Measurements from ENCODE around the gene NDUFS8. TPM values are rescaled to one million over a fixed set of nuclear protein-coding genes. Genes with fewer than 3 reads are reported as not detected.

The NDUFS8 gene
- total RNA-seq, 4 donors from 2014 or later = 136 to 206 (median 159) TPM

DNA sequence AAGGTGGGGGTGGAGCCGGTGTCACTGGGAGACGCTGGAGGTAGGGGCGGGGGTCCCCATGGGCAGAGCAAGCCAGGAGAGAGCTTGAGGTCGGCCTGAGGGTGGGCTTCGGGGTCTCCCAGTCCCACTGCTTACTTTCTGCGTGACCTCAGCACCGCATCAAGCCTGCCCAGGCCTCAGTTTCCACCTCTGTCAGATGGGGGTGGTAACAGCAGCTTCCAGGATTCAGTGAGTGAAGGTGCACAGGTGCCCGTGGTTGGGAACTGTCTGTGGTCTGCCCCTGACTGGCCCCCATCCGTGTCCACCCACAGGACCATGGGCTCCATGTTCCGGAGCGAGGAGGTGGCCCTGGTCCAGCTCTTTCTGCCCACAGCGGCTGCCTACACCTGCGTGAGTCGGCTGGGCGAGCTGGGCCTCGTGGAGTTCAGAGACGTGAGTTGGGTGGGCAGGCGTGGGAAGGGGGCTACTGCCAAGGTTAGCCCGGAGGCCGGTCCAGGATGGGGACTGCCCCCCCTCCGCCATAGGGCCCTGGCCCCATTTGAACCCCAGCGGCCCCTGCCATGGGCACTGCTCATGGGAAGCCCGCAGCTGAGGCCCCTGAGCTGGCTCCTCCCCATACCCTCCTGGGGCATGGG, 10.6 kb downstream of the NDUFS8 start:
- no peak for DNase-seq (ENCODE audit: low spot score in 2 of 2)
- no peak overlapping the region for H3K4me3 ChIP-seq (ENCODE audit: low read depth, poor library complexity, severe bottlenecking)
- 75 to 82% methylated on average over 14 to 22 of the region's 23 CpGs for WGBS, 2 donors
- TF ChIP-seq CTCF (IDR thresholded peaks at IDR 0.05) (no peak), POLR2A (IDR thresholded peaks at IDR 0.05) (no peak)
- intact Hi-C loops (cut with DNase I; ENCODE audit: low total_unique reads) = no loop called here

GRCh38 chr11:68041617-68042218, 11.2 kb downstream of the NDUFS8 start:
- 87 to 88% methylated on average over 12 of the region's 12 CpGs for WGBS, 2 donors
- no peak for DNase-seq (ENCODE audit: low spot score in 2 of 2)
- TF ChIP-seq POLR2A (IDR thresholded peaks at IDR 0.05) (no peak), CTCF (IDR thresholded peaks at IDR 0.05) (no peak)
- intact Hi-C loops (cut with DNase I; ENCODE audit: low total_unique reads) = no loop called here
- no peak overlapping the region for H3K4me3 ChIP-seq (ENCODE audit: low read depth, poor library complexity, severe bottlenecking)

- intact Hi-C loops (cut with DNase I; ENCODE audit: low total_unique reads) = no loop called here
- TF ChIP-seq CTCF (IDR thresholded peaks at IDR 0.05) (no peak), POLR2A (IDR thresholded peaks at IDR 0.05) (no peak)
- WGBS, 2 donors = 84 to 88% methylated on average over 3 to 15 of the region's 27 CpGs
- H3K4me3 ChIP-seq (ENCODE audit: low read depth, poor library complexity, severe bottlenecking) = no peak overlapping the region
- DNase-seq (ENCODE audit: low spot score in 2 of 2) = no peak
Measured at GRCh38 chr11:68042219-68043028, 11.9 kb downstream of the NDUFS8 start.

GRCh38 chr11:68043029-68043348, 12.5 kb downstream of the NDUFS8 start:
- DNase-seq (ENCODE audit: low spot score in 2 of 2) = no peak
- intact Hi-C loops (cut with DNase I; ENCODE audit: low total_unique reads) = no loop called here
- no peak for TF ChIP-seq CTCF (IDR thresholded peaks at IDR 0.05)
- whole genome bisulfite sequencing, 2 donors = 65 to 70% methylated on average over 6 of the region's 8 CpGs
- H3K4me3 ChIP-seq (ENCODE audit: low read depth, poor library complexity, severe bottlenecking) = no peak overlapping the region

GRCh38 chr11:68043349-68044144, 13.1 kb downstream of the NDUFS8 start:
- intact Hi-C loops (cut with DNase I; ENCODE audit: low total_unique reads) = no loop called here

More at GRCh38 chr11:68043349-68044144, 13.1 kb downstream of the NDUFS8 start:
- H3K4me3 ChIP-seq (ENCODE audit: low read depth, poor library complexity, severe bottlenecking) = no peak overlapping the region
- 60 to 69% methylated on average over 22 to 29 of the region's 36 CpGs for WGBS, 2 donors
- DNase-seq (ENCODE audit: low spot score in 2 of 2) = no peak
- no peak for TF ChIP-seq CTCF (IDR thresholded peaks at IDR 0.05)
- TF ChIP-seq POLR2A (IDR thresholded peaks at IDR 0.05) = no peak
